DOHH2 (cell line): ENCODE data around the gene RND3.

ENCODE experiments used
- H3F3A ChIP-seq: fragments of 200-600 bp; sonication (generic), shearing (Covaris generic); 2 replicates; pipeline ENCODE4 v1.6.0; 2016; ENCODE audit warnings: antibody characterized with exemption, mild to moderate bottlenecking; ENCODE audit not compliant: control insufficient read depth, insufficient read depth
- H3K27ac ChIP-seq: fragments of 200-600 bp; sonication (generic); 2 replicates; pipeline ENCODE4 v1.5.1; 2014; ENCODE audit warnings: low read depth, mild to moderate bottlenecking, low read length, moderate library complexity
- H3K27me3 ChIP-seq: fragments of 200-600 bp; sonication (generic); 2 replicates; pipeline ENCODE4 v1.6.1; 2014; ENCODE audit warnings: mild to moderate bottlenecking, low read length, mixed read lengths; ENCODE audit not compliant: control insufficient read depth
- H3K36me3 ChIP-seq: fragments of 200-600 bp; sonication (generic); 2 replicates; pipeline ENCODE4 v1.6.1; 2014; ENCODE audit warnings: mild to moderate bottlenecking, low read length, moderate library complexity, mixed read lengths; ENCODE audit not compliant: control insufficient read depth
- H3K4me1 ChIP-seq: fragments of 200-600 bp; sonication (generic); 2 replicates; pipeline ENCODE4 v1.6.1; 2014; ENCODE audit warnings: mild to moderate bottlenecking, low read length, mixed read lengths; ENCODE audit not compliant: control insufficient read depth
- H3K4me2 ChIP-seq: fragments of 200-600 bp; sonication (generic); 2 replicates; pipeline ENCODE4 v1.6.0; 2014; ENCODE audit warnings: mild to moderate bottlenecking, low read length, moderate library complexity
- H3K4me3 ChIP-seq: fragments of 200-600 bp; sonication (generic); 2 replicates; pipeline ENCODE4 v1.5.1; 2014; ENCODE audit warnings: mild to moderate bottlenecking, low read length, mixed read lengths
- H3K79me2 ChIP-seq: fragments of 200-600 bp; sonication (generic); 2 replicates; pipeline ENCODE4 v1.6.1; 2014; ENCODE audit warnings: mild to moderate bottlenecking, low read length, mixed read lengths; ENCODE audit not compliant: control insufficient read depth
- H3K9me2 ChIP-seq: fragments of 200-600 bp; sonication (generic); replicated peaks from 2 replicates; pipeline ENCODE4 v1.6.1; 2014; ENCODE audit warnings: mild to moderate bottlenecking, low read length, mixed read lengths; ENCODE audit not compliant: control insufficient read depth
- H3K9me3 ChIP-seq: fragments of 200-600 bp; sonication (generic); 2 replicates; pipeline ENCODE4 v1.6.1; 2014; ENCODE audit warnings: antibody characterized with exemption, low read length, mixed read lengths; ENCODE audit not compliant: control insufficient read depth, insufficient read depth
- H4K20me1 ChIP-seq: fragments of 200-600 bp; sonication (generic); 2 replicates; pipeline ENCODE4 v1.6.0; 2014; ENCODE audit warnings: low read depth, mild to moderate bottlenecking, antibody characterized with exemption, low read length, moderate library complexity; ENCODE audit not compliant: control insufficient read depth, insufficient read depth
- EZH2phosphoT487 ChIP-seq: fragments of 200-600 bp; sonication (generic); IDR thresholded peaks from 2 replicates; pipeline ENCODE4 v1.6.1; 2017; ENCODE audit warnings: borderline replicate concordance, mild to moderate bottlenecking, antibody characterized with exemption, low read length, moderate library complexity, mixed read lengths
- TF ChIP-seq, protein P1 (sequence below): fragments of 200-600 bp; sonication (generic); IDR thresholded peaks from one replicate; pipeline ENCODE4 v1.5.1; 2014; ENCODE audit warnings: antibody characterized with exemption, mild to moderate bottlenecking, low read depth, low read length; ENCODE audit not compliant: poor library complexity, severe bottlenecking

Gene RND3

GRCh38 chr2:150482111-150482510 is 5.4 kb downstream of the RND3 start:
- Histone ChIP-seq H3K27ac (no peak overlapping the region), H3K36me3 (no peaks in the 10 kb centered on the region), H3K9me2 (no peaks in the 10 kb centered on the region), H3F3A (no peaks in the 10 kb centered on the region), H3K9me3 (no peaks in the 10 kb centered on the region), H3K4me1 (no peaks in the 10 kb centered on the region), H4K20me1 (no peaks in the 10 kb centered on the region), H3K27me3 (no peaks in the 10 kb centered on the region), H3K79me2 (no peaks in the 10 kb centered on the region), H3K4me2 (no peak overlapping the region), H3K4me3 (no peak overlapping the region)
- TF ChIP-seq EZH2phosphoT487: no peak
- TF ChIP-seq, protein P1, sequence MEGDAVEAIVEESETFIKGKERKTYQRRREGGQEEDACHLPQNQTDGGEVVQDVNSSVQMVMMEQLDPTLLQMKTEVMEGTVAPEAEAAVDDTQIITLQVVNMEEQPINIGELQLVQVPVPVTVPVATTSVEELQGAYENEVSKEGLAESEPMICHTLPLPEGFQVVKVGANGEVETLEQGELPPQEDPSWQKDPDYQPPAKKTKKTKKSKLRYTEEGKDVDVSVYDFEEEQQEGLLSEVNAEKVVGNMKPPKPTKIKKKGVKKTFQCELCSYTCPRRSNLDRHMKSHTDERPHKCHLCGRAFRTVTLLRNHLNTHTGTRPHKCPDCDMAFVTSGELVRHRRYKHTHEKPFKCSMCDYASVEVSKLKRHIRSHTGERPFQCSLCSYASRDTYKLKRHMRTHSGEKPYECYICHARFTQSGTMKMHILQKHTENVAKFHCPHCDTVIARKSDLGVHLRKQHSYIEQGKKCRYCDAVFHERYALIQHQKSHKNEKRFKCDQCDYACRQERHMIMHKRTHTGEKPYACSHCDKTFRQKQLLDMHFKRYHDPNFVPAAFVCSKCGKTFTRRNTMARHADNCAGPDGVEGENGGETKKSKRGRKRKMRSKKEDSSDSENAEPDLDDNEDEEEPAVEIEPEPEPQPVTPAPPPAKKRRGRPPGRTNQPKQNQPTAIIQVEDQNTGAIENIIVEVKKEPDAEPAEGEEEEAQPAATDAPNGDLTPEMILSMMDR: no peak

- Histone ChIP-seq H3K27me3 (no peaks in the 10 kb centered on the region), H4K20me1 (no peaks in the 10 kb centered on the region), H3F3A (no peaks in the 10 kb centered on the region), H3K36me3 (no peaks in the 10 kb centered on the region), H3K27ac (no peak overlapping the region), H3K4me3 (no peak overlapping the region), H3K79me2 (no peaks in the 10 kb centered on the region), H3K9me2 (no peaks in the 10 kb centered on the region), H3K4me1 (no peaks in the 10 kb centered on the region), H3K9me3 (no peaks in the 10 kb centered on the region), H3K4me2 (no peak overlapping the region)
- TF ChIP-seq, protein P1: no peak
- TF ChIP-seq EZH2phosphoT487: no peak
Measured at GRCh38 chr2:150480971-150481830, 6.3 kb downstream of the RND3 start.

- H3K4me2 ChIP-seq: no peak overlapping the region
- no peak overlapping the region for H3K4me3 ChIP-seq
- no peaks in the 10 kb centered on the region for H3K9me2 ChIP-seq
- H3F3A ChIP-seq: no peaks in the 10 kb centered on the region
- no peaks in the 10 kb centered on the region for H3K79me2 ChIP-seq
- no peak for TF ChIP-seq EZH2phosphoT487
- TF ChIP-seq, protein P1: no peak
- no peaks in the 10 kb centered on the region for H3K27me3 ChIP-seq
- no peaks in the 10 kb centered on the region for H4K20me1 ChIP-seq
- no peaks in the 10 kb centered on the region for H3K9me3 ChIP-seq
- H3K27ac ChIP-seq: no peak overlapping the region
- no peaks in the 10 kb centered on the region for H3K4me1 ChIP-seq
- no peaks in the 10 kb centered on the region for H3K36me3 ChIP-seq
Measured at GRCh38 chr2:150480241-150480640, 7.2 kb downstream of the RND3 start.
